Hepatocyte (in vitro differentiated cells): ENCODE results near the gene CLEC4A. TPM values are rescaled to one million over a fixed set of nuclear protein-coding genes. Genes with fewer than 3 reads are reported as not detected.

ENCODE experiments used
- DNase-seq: peaks from one replicate; pipeline ENCODE4 v3.0.0-alpha.2; 2016; ENCODE audit warnings: low spot score
- H2AFZ ChIP-seq: fragments of 200-600 bp; sonication (generic); 2 replicates; pipeline ENCODE4 v1.6.0; 2016; ENCODE audit warnings: antibody characterized with exemption, mild to moderate bottlenecking
- H3K27ac ChIP-seq: fragments of 200-600 bp; sonication (generic); 2 replicates; pipeline ENCODE4 v1.5.1; 2016; ENCODE audit warnings: mild to moderate bottlenecking
- H3K27me3 ChIP-seq: fragments of 200-600 bp; sonication (generic); 2 replicates; pipeline ENCODE4 v1.6.1; 2016
- H3K36me3 ChIP-seq: fragments of 200-600 bp; sonication (generic); replicated peaks from 2 replicates; pipeline ENCODE4 v1.5.1; 2016; ENCODE audit warnings: low read depth; ENCODE audit not compliant: insufficient read depth
- H3K4me1 ChIP-seq: fragments of 200-600 bp; sonication (generic); 2 replicates; pipeline ENCODE4 v1.5.1; 2016; ENCODE audit warnings: mild to moderate bottlenecking, moderate library complexity; ENCODE audit not compliant: insufficient read depth
- H3K4me2 ChIP-seq: fragments of 200-600 bp; sonication (generic); 2 replicates; pipeline ENCODE4 v1.6.0; 2016
- H3K4me3 ChIP-seq: fragments of 200-600 bp; sonication (generic); 2 replicates; pipeline ENCODE4 v1.5.1; 2016; ENCODE audit warnings: mild to moderate bottlenecking
- H3K79me2 ChIP-seq: fragments of 200-600 bp; sonication (generic); 2 replicates; pipeline ENCODE4 v1.6.0; 2017; ENCODE audit warnings: mild to moderate bottlenecking
- H3K9me2 ChIP-seq: fragments of 200-600 bp; sonication (generic); replicated peaks from 2 replicates; pipeline ENCODE4 v1.6.0; 2017; ENCODE audit warnings: mild to moderate bottlenecking; ENCODE audit not compliant: insufficient read depth
- H3K9me3 ChIP-seq: fragments of 200-600 bp; sonication (generic); 2 replicates; pipeline ENCODE4 v1.5.1; 2016; ENCODE audit warnings: low read depth, mild to moderate bottlenecking
- H4K20me1 ChIP-seq: fragments of 200-600 bp; sonication (generic); 2 replicates; pipeline ENCODE4 v1.6.0; 2016; ENCODE audit warnings: mild to moderate bottlenecking; ENCODE audit not compliant: insufficient read depth, poor library complexity, severe bottlenecking
- CTCF ChIP-seq: fragments of 200-600 bp; sonication (generic); IDR thresholded peaks from 2 replicates; pipeline ENCODE4 v1.5.1; 2016; ENCODE audit warnings: antibody characterized with exemption, mild to moderate bottlenecking; ENCODE audit not compliant: poor library complexity
- EZH2 ChIP-seq: fragments of 200-600 bp; sonication (generic); IDR thresholded peaks from 2 replicates; pipeline ENCODE4 v1.6.1; 2016; ENCODE audit warnings: antibody characterized with exemption, mild to moderate bottlenecking, borderline replicate concordance
- EZH2phosphoT487 ChIP-seq: fragments of 200-600 bp; sonication (generic); IDR thresholded peaks from one replicate; pipeline ENCODE4 v1.6.1; 2018; ENCODE audit warnings: antibody characterized with exemption, mild to moderate bottlenecking, low read depth, moderate library complexity; ENCODE audit not compliant: unreplicated experiment, severe bottlenecking
- WGBS: methylation state at CpG from one replicate; pipeline ENCODE4 v1.1.6; 2016; ENCODE audit warnings: low lambda C conversion rate; ENCODE audit errors: missing lambda C conversion rate; 5-methylcytosine and 5-hydroxymethylcytosine counted together
- polyA plus RNA-seq: library from polyadenylated mRNA; unstranded; fragments of >200 nt; fragmentation: Nextera tagmentation; extraction: Ambion mirVana; gene quantifications from 2 replicates; pipeline ENCODE4 v1.2.1, GENCODE V29; 2016
- total RNA-seq: library from RNA; depleted of rRNA; stranded (reverse); fragments of >200 nt; gene quantifications from 2 replicates; pipeline ENCODE4 v1.2.3, GENCODE V29; 2014

Gene CLEC4A
- total RNA-seq (not detected in 2 replicates), polyA plus RNA-seq (0.58 and 1.0 TPM in 2 replicates)

DNA sequence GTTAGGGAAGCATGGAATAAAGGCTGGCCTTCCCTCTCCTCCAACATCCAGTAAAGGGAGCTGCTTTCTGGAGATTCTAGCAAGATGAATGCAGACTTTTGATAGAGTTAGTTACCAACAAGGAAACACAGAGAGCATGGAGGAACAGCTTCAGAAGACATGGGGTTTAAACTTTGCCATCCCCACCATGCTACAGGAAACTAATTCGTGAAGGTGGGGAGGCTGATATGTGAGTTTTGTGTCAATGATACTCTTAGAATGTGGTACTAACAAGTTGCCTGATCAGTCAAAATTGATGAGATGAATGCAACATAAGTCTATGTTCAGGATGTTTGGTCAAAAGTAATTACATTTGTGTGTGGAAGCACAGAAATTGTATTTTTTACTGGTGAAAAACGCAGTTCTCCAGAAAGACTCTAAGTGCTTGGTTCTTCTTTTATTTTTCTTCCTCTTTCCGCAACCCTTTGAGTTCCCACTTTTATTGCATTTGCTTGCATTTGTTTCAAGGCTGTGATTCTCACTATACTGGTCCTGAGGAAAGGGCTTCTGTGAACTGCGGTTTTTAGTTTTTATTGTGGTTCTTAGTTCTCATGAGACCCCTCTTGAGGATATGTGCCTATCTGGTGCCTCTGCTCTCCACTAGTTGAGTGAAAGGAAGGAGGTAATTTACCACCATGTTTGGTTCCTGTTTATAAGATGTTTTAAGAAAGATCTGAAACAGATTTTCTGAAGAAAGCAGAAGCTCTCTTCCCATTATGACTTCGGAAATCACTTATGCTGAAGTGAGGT, at the start of gene CLEC4A:
CLEC4A (plus strand) TSS at position 494 of the 789 bp plus-strand sequence; CDS start at position 756, 262 bp downstream.
- H3K9me2 ChIP-seq = no peaks in the 10 kb centered on the region
- no peaks in the 10 kb centered on the region for H3K36me3 ChIP-seq
- no peak for DNase-seq
- no peak for TF ChIP-seq EZH2phosphoT487
- TF ChIP-seq EZH2 = no peak
- TF ChIP-seq CTCF = no peak
- H3K79me2 ChIP-seq = no peaks in the 10 kb centered on the region
- no peak within 1 kb of the TSS for H2AFZ ChIP-seq
- no peaks in the 10 kb centered on the region for H3K9me3 ChIP-seq
- H3K4me2 ChIP-seq = no peak within 1 kb of the TSS
- no peaks in the 10 kb centered on the region for H3K27me3 ChIP-seq
- 88% methylated on average over 5 of the region's 5 CpGs for WGBS
- no peaks in the 10 kb centered on the region for H3K4me1 ChIP-seq
- no peak within 1 kb of the TSS for H3K4me3 ChIP-seq
- no peak within 1 kb of the TSS for H3K27ac ChIP-seq
- H4K20me1 ChIP-seq = no peaks in the 10 kb centered on the region

GRCh38 chr12:8075935-8076334, 47.5 kb upstream of the CLEC4A start:
- Histone ChIP-seq H4K20me1 (no peaks in the 10 kb centered on the region), H3K79me2 (no peaks in the 10 kb centered on the region), H3K4me3 (no peak overlapping the region), H2AFZ (no peak overlapping the region), H3K9me2 (no peaks in the 10 kb centered on the region), H3K4me1 (no peaks in the 10 kb centered on the region), H3K4me2 (no peak overlapping the region), H3K27ac (no peak overlapping the region), H3K27me3 (no peaks in the 10 kb centered on the region), H3K36me3 (no peaks in the 10 kb centered on the region), H3K9me3 (no peaks in the 10 kb centered on the region)
- WGBS = 94% methylated on average over 6 of the region's 6 CpGs
- no peak for TF ChIP-seq CTCF
- TF ChIP-seq EZH2phosphoT487 = no peak
- no peak for TF ChIP-seq EZH2
- no peak for DNase-seq

GRCh38 chr12:8076366-8076765, 47.1 kb upstream of the CLEC4A start:
- Histone ChIP-seq H3K9me2 (no peaks in the 10 kb centered on the region), H3K9me3 (no peaks in the 10 kb centered on the region), H3K36me3 (no peaks in the 10 kb centered on the region), H3K4me1 (no peaks in the 10 kb centered on the region), H2AFZ (no peak overlapping the region), H3K27me3 (no peaks in the 10 kb centered on the region), H3K4me3 (no peak overlapping the region), H3K4me2 (no peak overlapping the region), H4K20me1 (no peaks in the 10 kb centered on the region), H3K79me2 (no peaks in the 10 kb centered on the region), H3K27ac (no peak overlapping the region)
- TF ChIP-seq CTCF = no peak
- TF ChIP-seq EZH2phosphoT487 = no peak
- TF ChIP-seq EZH2 = no peak
- WGBS = 92% methylated on average over 4 of the region's 4 CpGs
- no peak for DNase-seq
